ENCODE measurements around the gene PIBF1. TPM values are rescaled to one million over a fixed set of nuclear protein-coding genes. Genes with fewer than 3 reads are reported as not detected.
A peak's percentile ranks its signal among the peaks of the same experiment; 100 is the strongest.

Gene PIBF1
- total and polyA plus RNA-seq, 7 experiments from 2014 or later = 20.4 to 40.1 (median 29.1) TPM

DNA sequence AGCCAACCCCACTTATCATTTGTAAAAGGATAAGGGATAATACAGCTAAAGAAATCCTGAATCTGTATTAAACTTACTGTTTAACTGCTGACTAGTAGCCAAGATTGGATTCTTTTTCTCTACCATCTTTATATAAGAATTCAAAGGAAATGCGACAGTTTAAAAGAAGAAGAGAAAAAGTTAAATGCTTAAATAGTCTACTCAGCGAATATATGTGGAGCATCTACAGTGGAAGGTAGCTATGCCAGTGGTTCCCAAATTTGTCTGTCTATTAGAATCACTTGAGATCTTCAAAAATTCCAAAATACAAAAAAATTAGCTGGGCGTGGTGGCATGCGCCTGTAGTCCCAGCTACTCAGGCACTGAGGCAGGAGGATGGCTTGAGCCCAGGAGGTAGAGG, 216.1 kb downstream of the PIBF1 start:
- POLR2A ChIA-PET = no interaction called here

GRCh38 chr13:73000027-73000674, 218.2 kb downstream of the PIBF1 start:
- Histone ChIP-seq H3K9me3 (ENCODE audit: control insufficient read depth in 2 of 3, low read length in 3 of 3) (no peaks in the 10 kb centered on the region), H3K4me3 (ENCODE audit: low read length) (no peak overlapping the region), H3K4me1 (ENCODE audit: control insufficient read depth in 2 of 2, insufficient read depth in 2 of 2, low read length in 2 of 2) (no peaks in the 10 kb centered on the region), H3K27me3 (ENCODE audit: control insufficient read depth in 2 of 2, insufficient read depth in 2 of 2, low read length in 2 of 2) (no peaks in the 10 kb centered on the region), H3K36me3 (ENCODE audit: control insufficient read depth in 2 of 3, insufficient read depth in 3 of 3, low read length in 3 of 3) (peaks cover 0 to 5% (median 0%) of the 10 kb centered on the region in 3 experiments), H3K27ac (ENCODE audit: low read depth, low read length) (no peak overlapping the region)
- peak; percentile 37 for ATAC-seq
- Mint-ChIP-seq H3K4me1 (peaks cover 0 to 5% (median 0%) of the 10 kb centered on the region in 7 donors), H3K9me3 (no peaks in the 10 kb centered on the region), H3K27me3 (no peaks in the 10 kb centered on the region), H3K27ac (peak overlapping the region in 1 of 9 donors; percentile 53), H3K4me3 (no peak overlapping the region), H3K36me3 (peaks cover 4 to 28% (median 13%) of the 10 kb centered on the region in 5 donors)
- DNase-seq = no peak
- CTCF ChIA-PET = no interaction called here
- intact Hi-C loops (cut with micrococcal nuclease) = no loop called here
- POLR2A ChIA-PET = interaction anchor here (0.5 kb wide), 1 partner anchor 175 kb away, joined by 3 read pairs; no protein-coding TSS in a partner anchor

More for the DNA sequence above, 216.1 kb downstream of the PIBF1 start:
- Histone ChIP-seq H3K4me1 (ENCODE audit: control insufficient read depth in 2 of 2, insufficient read depth in 2 of 2, low read length in 2 of 2) (no peaks in the 10 kb centered on the region), H3K27me3 (ENCODE audit: control insufficient read depth in 2 of 2, insufficient read depth in 2 of 2, low read length in 2 of 2) (no peaks in the 10 kb centered on the region), H3K4me3 (ENCODE audit: low read length) (no peak overlapping the region), H3K27ac (ENCODE audit: low read depth, low read length) (no peak overlapping the region), H3K9me3 (ENCODE audit: control insufficient read depth in 2 of 3, low read length in 3 of 3) (no peaks in the 10 kb centered on the region), H3K36me3 (ENCODE audit: control insufficient read depth in 2 of 3, insufficient read depth in 3 of 3, low read length in 3 of 3) (no peaks in the 10 kb centered on the region)
- peaks cover 0 to 2% (median 0%) of the 10 kb centered on the region in 11 donors for H3K9me3 Mint-ChIP-seq
- intact Hi-C loops (cut with micrococcal nuclease) = no loop called here
- H3K27me3 Mint-ChIP-seq = no peaks in the 10 kb centered on the region
- no peak overlapping the region for H3K27ac Mint-ChIP-seq
- H3K4me3 Mint-ChIP-seq = no peak overlapping the region
- H3K4me1 Mint-ChIP-seq = peaks cover 0 to 5% (median 0%) of the 10 kb centered on the region in 7 donors
- peaks cover 4 to 33% (median 19%) of the 10 kb centered on the region in 5 donors for H3K36me3 Mint-ChIP-seq
- CTCF ChIA-PET = no interaction called here
- ATAC-seq = no peak
- no peak for DNase-seq

DNA sequence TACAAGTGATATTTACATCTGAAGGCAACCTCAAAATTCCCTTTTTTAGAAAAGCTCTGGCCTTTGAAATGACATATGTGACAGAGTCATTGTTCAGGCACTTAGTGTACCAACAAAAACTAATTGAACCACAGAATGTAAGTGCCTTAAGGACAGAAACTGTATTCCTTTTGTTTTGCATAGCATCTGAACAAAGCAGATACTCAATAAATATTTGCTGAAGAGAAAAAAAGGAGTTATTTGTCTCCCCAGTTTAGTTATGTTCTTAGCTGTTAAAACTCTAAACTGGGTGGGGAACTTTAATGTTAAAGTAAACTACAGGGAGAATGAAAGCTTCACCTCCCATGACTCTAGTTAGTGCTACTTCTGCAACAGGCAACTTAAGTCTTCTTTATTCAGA, 220.0 kb downstream of the PIBF1 start:
- POLR2A ChIA-PET = no interaction called here
- intact Hi-C loops (cut with micrococcal nuclease) = no loop called here
- Mint-ChIP-seq H3K4me3 (no peak overlapping the region), H3K27ac (no peak overlapping the region), H3K4me1 (peaks cover 0 to 5% (median 0%) of the 10 kb centered on the region in 7 donors), H3K9me3 (no peaks in the 10 kb centered on the region), H3K36me3 (peaks cover 4 to 25% (median 13%) of the 10 kb centered on the region in 5 donors), H3K27me3 (no peaks in the 10 kb centered on the region)
- H3K27ac ChIP-seq (ENCODE audit: low read depth, low read length) = no peak overlapping the region
- DNase-seq (no peak), ATAC-seq (no peak)
- H3K27me3 ChIP-seq (ENCODE audit: control insufficient read depth in 2 of 2, insufficient read depth in 2 of 2, low read length in 2 of 2) = no peaks in the 10 kb centered on the region
- no peaks in the 10 kb centered on the region for H3K9me3 ChIP-seq (ENCODE audit: control insufficient read depth in 2 of 3, low read length in 3 of 3)
- H3K4me1 ChIP-seq (ENCODE audit: control insufficient read depth in 2 of 2, insufficient read depth in 2 of 2, low read length in 2 of 2) = no peaks in the 10 kb centered on the region
- no peak overlapping the region for H3K4me3 ChIP-seq (ENCODE audit: low read length)
- peaks cover 0 to 5% (median 0%) of the 10 kb centered on the region in 3 experiments for H3K36me3 ChIP-seq (ENCODE audit: control insufficient read depth in 2 of 3, insufficient read depth in 3 of 3, low read length in 3 of 3)
- CTCF ChIA-PET = no interaction called here

DNA sequence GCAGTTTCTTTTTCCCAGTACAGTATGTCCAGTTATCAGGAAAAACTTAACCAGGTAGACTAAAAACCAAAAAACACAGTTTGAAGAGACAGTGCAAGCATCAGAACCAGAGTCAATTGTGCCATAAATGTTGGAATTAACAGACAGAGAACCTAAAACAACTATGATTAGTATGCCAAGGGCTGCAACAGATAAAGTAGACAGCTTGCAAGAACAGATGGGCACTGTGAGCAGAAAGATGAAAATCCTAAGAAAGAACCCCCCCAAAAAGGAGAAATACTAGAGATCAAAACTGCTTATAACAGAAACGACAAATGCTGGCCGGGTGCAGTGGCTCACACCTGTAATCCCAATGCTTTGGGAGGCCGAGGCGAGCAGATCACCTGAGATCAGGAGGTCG, 229.8 kb downstream of the PIBF1 start:
- peaks cover 0 to 9% (median 0%) of the 10 kb centered on the region in 3 experiments for H3K36me3 ChIP-seq (ENCODE audit: control insufficient read depth in 2 of 3, insufficient read depth in 3 of 3, low read length in 3 of 3)
- no peaks in the 10 kb centered on the region for H3K9me3 ChIP-seq (ENCODE audit: control insufficient read depth in 2 of 3, low read length in 3 of 3)
- H3K27ac Mint-ChIP-seq = peak overlapping the region in 4 of 9 donors; percentile 25 to 62 (median 40)
- H3K4me3 Mint-ChIP-seq = no peak overlapping the region
- DNase-seq (no peak), ATAC-seq (no peak)
- peaks cover 0 to 2% (median 0%) of the 10 kb centered on the region in 7 donors for H3K4me1 Mint-ChIP-seq
- no peaks in the 10 kb centered on the region for H3K27me3 Mint-ChIP-seq
- H3K4me3 ChIP-seq (ENCODE audit: low read length) = no peak overlapping the region
- H3K9me3 Mint-ChIP-seq = no peaks in the 10 kb centered on the region
- intact Hi-C loops (cut with micrococcal nuclease) = no loop called here
- H3K27me3 ChIP-seq (ENCODE audit: control insufficient read depth in 2 of 2, insufficient read depth in 2 of 2, low read length in 2 of 2) = no peaks in the 10 kb centered on the region
- H3K36me3 Mint-ChIP-seq = peaks cover 0 to 48% (median 37%) of the 10 kb centered on the region in 5 donors
- ChIA-PET POLR2A (no interaction called here), CTCF (no interaction called here)
- H3K27ac ChIP-seq (ENCODE audit: low read depth, low read length) = no peak overlapping the region
- H3K4me1 ChIP-seq (ENCODE audit: control insufficient read depth in 2 of 2, insufficient read depth in 2 of 2, low read length in 2 of 2) = no peaks in the 10 kb centered on the region

GRCh38 chr13:73015805-73016204, 233.9 kb downstream of the PIBF1 start:
- Mint-ChIP-seq H3K9me3 (no peaks in the 10 kb centered on the region), H3K4me1 (peaks cover 0 to 2% (median 0%) of the 10 kb centered on the region in 7 donors), H3K36me3 (peaks cover 0 to 54% (median 41%) of the 10 kb centered on the region in 5 donors), H3K4me3 (no peak overlapping the region), H3K27me3 (no peaks in the 10 kb centered on the region), H3K27ac (no peak overlapping the region)
- DNase-seq = no peak
- no peaks in the 10 kb centered on the region for H3K9me3 ChIP-seq (ENCODE audit: control insufficient read depth in 2 of 3, low read length in 3 of 3)
- no peak overlapping the region for H3K27ac ChIP-seq (ENCODE audit: low read depth, low read length)
- H3K4me1 ChIP-seq (ENCODE audit: control insufficient read depth in 2 of 2, insufficient read depth in 2 of 2, low read length in 2 of 2) = no peaks in the 10 kb centered on the region
- ChIA-PET CTCF (interaction anchor here (0.5 to 1.0 kb wide), 2 partner anchors 39 to 51 kb away, joined by 3 read pairs; no protein-coding TSS in a partner anchor), POLR2A (interaction anchor here (0.6 kb wide), 1 partner anchor 43 kb away, joined by 3 read pairs; the partner anchor contains the start of gene KLF5)
- H3K4me3 ChIP-seq (ENCODE audit: low read length) = no peak overlapping the region
- intact Hi-C loops (cut with micrococcal nuclease) = no loop called here
- H3K36me3 ChIP-seq (ENCODE audit: control insufficient read depth in 2 of 3, insufficient read depth in 3 of 3, low read length in 3 of 3) = no peaks in the 10 kb centered on the region
- no peaks in the 10 kb centered on the region for H3K27me3 ChIP-seq (ENCODE audit: control insufficient read depth in 2 of 2, insufficient read depth in 2 of 2, low read length in 2 of 2)
- ATAC-seq = no peak

DNA sequence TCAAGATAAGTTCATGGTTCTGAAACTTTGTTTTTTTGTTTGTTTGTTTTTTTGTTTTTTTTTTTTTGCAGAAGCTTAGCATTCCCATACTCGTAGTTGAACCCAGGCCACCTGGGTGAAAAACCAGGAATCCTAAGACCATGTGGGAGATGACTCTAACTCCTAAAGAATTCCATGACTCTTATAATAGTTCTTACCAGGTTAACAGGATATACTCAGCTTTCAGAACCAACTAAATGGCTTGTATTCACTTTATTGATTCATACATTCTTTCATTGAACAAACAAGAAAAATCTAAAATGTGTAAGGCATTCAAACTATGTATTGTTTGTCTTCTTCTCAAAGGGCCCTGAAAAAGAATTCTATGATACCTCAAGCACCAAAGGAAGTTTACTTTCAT, 236.4 kb downstream of the PIBF1 start:
- POLR2A ChIA-PET = no interaction called here
- Histone ChIP-seq H3K4me3 (ENCODE audit: low read length) (no peak overlapping the region), H3K9me3 (ENCODE audit: control insufficient read depth in 2 of 3, low read length in 3 of 3) (no peaks in the 10 kb centered on the region), H3K36me3 (ENCODE audit: control insufficient read depth in 2 of 3, insufficient read depth in 3 of 3, low read length in 3 of 3) (no peaks in the 10 kb centered on the region), H3K27ac (ENCODE audit: low read depth, low read length) (no peak overlapping the region), H3K4me1 (ENCODE audit: control insufficient read depth in 2 of 2, insufficient read depth in 2 of 2, low read length in 2 of 2) (no peaks in the 10 kb centered on the region), H3K27me3 (ENCODE audit: control insufficient read depth in 2 of 2, insufficient read depth in 2 of 2, low read length in 2 of 2) (no peaks in the 10 kb centered on the region)
- no peak overlapping the region for H3K27ac Mint-ChIP-seq
- no peak overlapping the region for H3K4me3 Mint-ChIP-seq
- peaks cover 0 to 40% (median 29%) of the 10 kb centered on the region in 5 donors for H3K36me3 Mint-ChIP-seq
- no peaks in the 10 kb centered on the region for H3K27me3 Mint-ChIP-seq
- no peak for ATAC-seq
- CTCF ChIA-PET = interaction anchor here (0.7 kb wide), 1 partner anchor 1298 kb away, joined by 8 read pairs; no protein-coding TSS in a partner anchor
- peaks cover 0 to 2% (median 0%) of the 10 kb centered on the region in 7 donors for H3K4me1 Mint-ChIP-seq
- H3K9me3 Mint-ChIP-seq = no peaks in the 10 kb centered on the region
- intact Hi-C loops (cut with micrococcal nuclease) = no loop called here
- no peak for DNase-seq
